Sigmoid colon (tissue), 7 donors: ENCODE data around the gene CGB8. TPM values are rescaled to one million over a fixed set of nuclear protein-coding genes. Genes with fewer than 3 reads are reported as not detected.

Experiments
- DNase-seq: peaks from one replicate; pipeline ENCODE4 v3.0.0-alpha.2; 2019
- H3K27ac ChIP-seq, 4 donors: fragments of 200-600 bp; sonication (generic); one replicate each; pipeline ENCODE4 v1.5.1; 2016 to 2019; ENCODE audit warnings: mild to moderate bottlenecking in 1 of 4
- H3K27me3 ChIP-seq, 3 donors: fragments of 200-600 bp; sonication (generic); one replicate each; pipeline ENCODE4 v1.5.1; 2019; ENCODE audit warnings: mild to moderate bottlenecking in 1 of 3
- H3K36me3 ChIP-seq, 4 donors: fragments of 200-600 bp; sonication (generic); one replicate each; pipeline ENCODE4 v1.5.1; 2016 to 2019
- H3K4me1 ChIP-seq, 4 donors: fragments of 200-600 bp; sonication (generic); one replicate each; pipeline ENCODE4 v1.5.1; 2017 to 2019
- H3K4me3 ChIP-seq, 4 donors: fragments of 200-600 bp; sonication (generic); one replicate each; pipeline ENCODE4 v1.5.1; 2017 to 2019; ENCODE audit warnings: mild to moderate bottlenecking in 2 of 4, moderate library complexity in 1 of 4
- H3K9me3 ChIP-seq, 4 donors: fragments of 200-600 bp in 3 of 4; sonication (generic) in 3 of 4; one replicate each; pipeline versions ENCODE4 v1.5.1 to v1.6.1; 2013 to 2019
- EP300 ChIP-seq, 4 donors: sonication (generic); formaldehyde crosslinking; IDR thresholded peaks; one replicate each; pipeline ENCODE4 v1.6.1; 2017; ENCODE audit warnings: antibody characterized with exemption in 4 of 4
- POLR2A ChIP-seq, 2 donors: fragments of 450-650 bp; IDR thresholded peaks; one replicate each; pipeline ENCODE4 v1.6.1; 2016; ENCODE audit warnings: antibody characterized with exemption in 2 of 2, mild to moderate bottlenecking in 2 of 2, moderate library complexity in 2 of 2
- POLR2AphosphoS5 ChIP-seq, 4 donors: sonication (generic); formaldehyde crosslinking; IDR thresholded peaks; one replicate each; pipeline ENCODE4 v1.6.1; 2017; ENCODE audit warnings: antibody characterized with exemption in 4 of 4
- WGBS, 2 donors: extraction: QIAGEN DNeasy Blood & Tissue Kit; methylation state at CpG; one replicate each; pipeline ENCODE4 v1.1.7; 2013; 5-methylcytosine and 5-hydroxymethylcytosine counted together
- intact Hi-C: fragments of 100-400 bp; cut with DNase I; formaldehyde crosslinking; loops from one replicate; pipeline ENCODE4 v1.15.1; 2023
- polyA plus RNA-seq, 3 donors: library from polyadenylated mRNA; stranded (reverse); fragments of 200-250 nt; gene quantifications; one replicate each; pipeline ENCODE4 v1.2.3, GENCODE V29; 2013
- total RNA-seq, 4 donors: library from RNA; depleted of rRNA; stranded (reverse); fragments of >200 nt; gene quantifications; one replicate each; pipeline ENCODE4 v1.1.0, GENCODE V29; 2016
- TF ChIP-seq, protein P1 (sequence below), 4 experiments: fragments of 450-650 bp in 3 of 4; fragments of 200-600 bp in 1 of 4; IDR thresholded peaks; one replicate each; pipeline ENCODE4 v1.5.1; 2016 to 2019; ENCODE audit warnings: antibody characterized with exemption in 4 of 4, mild to moderate bottlenecking in 3 of 4, moderate library complexity in 2 of 4
- donor health status: healthy with polysubstance abuse.
- donor health status: Bipolar disorder and iron deficiency.
- donor health status: healthy.

Gene CGB8
- total and polyA plus RNA-seq, 7 donors: not detected

DNA sequence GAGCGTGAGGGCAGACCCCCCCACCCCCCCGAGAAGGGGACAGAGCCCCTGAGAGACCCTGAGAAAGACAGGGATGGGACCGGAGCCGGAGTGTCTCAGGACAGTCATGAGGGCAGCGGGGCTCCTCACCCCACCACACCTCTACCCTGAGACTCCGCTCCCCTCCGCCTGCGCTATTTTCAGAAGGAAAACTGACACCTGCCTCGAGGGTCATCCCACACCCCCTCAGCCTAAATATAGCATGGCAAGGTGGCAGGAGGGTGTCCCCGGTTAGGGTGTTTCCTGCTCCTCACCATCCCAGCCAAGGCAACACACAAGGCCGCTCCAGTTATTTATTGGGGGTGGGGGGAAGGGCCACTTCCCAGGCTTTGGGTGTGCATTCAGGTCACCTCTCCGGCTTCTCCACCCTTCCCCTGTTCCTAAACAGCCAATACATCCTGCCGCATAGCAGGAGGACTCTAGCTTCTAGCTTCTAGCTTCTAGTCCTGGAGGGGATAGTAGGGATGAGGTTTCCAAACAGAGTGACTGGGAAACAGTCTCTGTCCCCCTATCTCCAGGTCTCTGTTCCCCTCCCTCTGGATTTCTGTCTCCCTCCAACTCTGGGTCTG lies 17.1 kb upstream of the CGB8 start:
- no peak overlapping the region for H3K27ac ChIP-seq
- H3K4me3 ChIP-seq: no peak overlapping the region
- intact Hi-C loops: no loop called here
- H3K9me3 ChIP-seq: no peaks in the 10 kb centered on the region
- peaks cover 0 to 10% (median 6%) of the 10 kb centered on the region in 4 donors for H3K4me1 ChIP-seq
- TF ChIP-seq, protein P1, sequence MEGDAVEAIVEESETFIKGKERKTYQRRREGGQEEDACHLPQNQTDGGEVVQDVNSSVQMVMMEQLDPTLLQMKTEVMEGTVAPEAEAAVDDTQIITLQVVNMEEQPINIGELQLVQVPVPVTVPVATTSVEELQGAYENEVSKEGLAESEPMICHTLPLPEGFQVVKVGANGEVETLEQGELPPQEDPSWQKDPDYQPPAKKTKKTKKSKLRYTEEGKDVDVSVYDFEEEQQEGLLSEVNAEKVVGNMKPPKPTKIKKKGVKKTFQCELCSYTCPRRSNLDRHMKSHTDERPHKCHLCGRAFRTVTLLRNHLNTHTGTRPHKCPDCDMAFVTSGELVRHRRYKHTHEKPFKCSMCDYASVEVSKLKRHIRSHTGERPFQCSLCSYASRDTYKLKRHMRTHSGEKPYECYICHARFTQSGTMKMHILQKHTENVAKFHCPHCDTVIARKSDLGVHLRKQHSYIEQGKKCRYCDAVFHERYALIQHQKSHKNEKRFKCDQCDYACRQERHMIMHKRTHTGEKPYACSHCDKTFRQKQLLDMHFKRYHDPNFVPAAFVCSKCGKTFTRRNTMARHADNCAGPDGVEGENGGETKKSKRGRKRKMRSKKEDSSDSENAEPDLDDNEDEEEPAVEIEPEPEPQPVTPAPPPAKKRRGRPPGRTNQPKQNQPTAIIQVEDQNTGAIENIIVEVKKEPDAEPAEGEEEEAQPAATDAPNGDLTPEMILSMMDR (IDR thresholded peaks at IDR 0.05): no peak
- TF ChIP-seq POLR2A (IDR thresholded peaks at IDR 0.05) (no peak), EP300 (IDR thresholded peaks at IDR 0.05) (no peak)
- 41 to 47% methylated on average over 13 of the region's 13 CpGs for WGBS, 2 donors
- no peaks in the 10 kb centered on the region for H3K36me3 ChIP-seq
- DNase-seq: no peak
- H3K27me3 ChIP-seq: peaks cover 7 to 97% (median 59%) of the 10 kb centered on the region in 3 donors

DNA sequence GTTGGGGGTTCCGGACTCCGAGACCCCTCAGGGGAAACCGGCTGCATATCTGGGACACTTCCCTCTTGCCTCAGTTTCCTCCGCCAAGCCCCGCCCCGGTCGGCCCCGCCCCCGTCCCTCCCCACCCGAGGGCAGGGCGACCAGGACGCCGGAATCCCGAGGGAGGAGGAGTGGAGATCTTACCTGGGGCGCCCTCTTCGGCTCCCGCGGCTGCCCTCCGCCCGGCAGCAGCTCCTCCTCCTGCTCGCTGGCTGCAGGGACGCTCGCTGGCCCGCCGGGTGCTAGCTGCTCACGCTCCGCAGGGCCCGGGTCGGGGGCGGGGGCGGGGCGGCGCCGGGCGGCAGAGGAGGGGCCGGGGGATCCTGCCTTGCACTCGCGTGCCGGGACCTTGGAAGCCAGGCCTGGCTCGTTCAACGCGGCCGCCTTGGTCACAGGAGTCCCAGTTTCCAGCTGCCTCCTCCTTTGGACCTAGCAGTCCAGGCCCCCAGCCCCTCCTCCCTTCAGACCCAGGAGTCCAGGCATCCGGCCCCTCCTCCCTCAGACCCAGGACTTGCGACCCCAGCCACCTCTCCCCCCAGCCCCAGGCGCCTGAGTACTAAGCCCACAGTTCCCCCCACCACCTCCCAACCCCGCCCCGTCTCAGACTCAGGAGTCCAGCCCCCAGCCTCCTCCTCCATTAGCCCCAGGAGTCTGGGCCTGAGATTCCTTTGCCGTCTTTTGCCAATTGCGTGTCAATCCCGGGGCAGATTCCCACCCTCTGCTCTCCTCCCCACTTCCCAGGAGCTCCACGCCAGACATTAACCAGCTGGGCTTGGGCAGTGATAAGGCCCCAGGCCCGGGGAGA lies 16.1 kb upstream of the CGB8 start, which contains the start of gene NTF4:
Gene NTF4, minus strand, starts transcription at position 51 of the 844 bp plus-strand sequence. CDS start 2,821 bp downstream, outside the sequence.
- DNase-seq: no peak
- H3K27ac ChIP-seq: no peak within 1 kb of the TSS
- no peaks in the 10 kb centered on the region for H3K36me3 ChIP-seq
- no peak for TF ChIP-seq POLR2A (IDR thresholded peaks at IDR 0.05)
- TF ChIP-seq, protein P1 (IDR thresholded peaks at IDR 0.05): no peak
- TF ChIP-seq EP300 (IDR thresholded peaks at IDR 0.05): no peak
- no peak for TF ChIP-seq POLR2AphosphoS5 (IDR thresholded peaks at IDR 0.05)
- peaks cover 0 to 10% (median 6%) of the 10 kb centered on the region in 4 donors for H3K4me1 ChIP-seq
- H3K27me3 ChIP-seq: peaks cover 7 to 88% (median 49%) of the 10 kb centered on the region in 3 donors
- H3K9me3 ChIP-seq: no peaks in the 10 kb centered on the region
- WGBS, 2 donors: 3 to 6% methylated on average over 53 of the region's 53 CpGs
- peak within 1 kb of the TSS in 2 of 4 donors; percentile 24 to 30 for H3K4me3 ChIP-seq
- intact Hi-C loops: no loop called here

DNA sequence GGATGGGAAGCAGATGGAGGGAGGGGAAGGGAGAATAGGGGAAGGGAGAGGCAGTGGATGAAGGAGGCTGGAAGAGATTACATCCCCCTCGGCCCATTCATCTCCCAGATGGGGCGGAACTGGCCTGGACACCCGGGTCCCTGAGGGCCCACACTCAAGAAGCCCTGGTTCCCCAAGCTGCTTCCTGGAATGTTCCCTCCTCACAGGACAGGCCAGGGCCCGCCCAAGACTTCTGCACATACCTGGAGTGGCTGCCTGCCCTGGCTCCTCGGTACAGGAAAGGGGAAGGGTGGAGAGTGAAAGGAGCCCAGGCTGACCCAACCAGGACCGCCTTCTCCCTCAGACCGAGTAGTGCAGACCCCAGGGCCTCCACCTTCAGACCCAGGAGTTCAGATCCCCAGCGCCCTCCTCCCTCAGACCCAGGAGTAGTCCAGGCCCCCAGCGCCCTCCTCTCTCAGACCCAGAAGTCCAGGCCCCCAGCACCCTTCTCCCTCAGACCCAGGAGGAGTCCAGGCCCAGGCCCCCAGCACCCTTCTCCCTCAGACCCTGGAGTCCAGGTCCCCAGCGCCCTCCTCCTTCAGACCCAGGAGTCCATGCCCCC lies 15.2 kb upstream of the CGB8 start:
- H3K4me1 ChIP-seq: peaks cover 0 to 10% (median 6%) of the 10 kb centered on the region in 4 donors
- intact Hi-C loops: no loop called here
- no peak for TF ChIP-seq POLR2A (IDR thresholded peaks at IDR 0.05)
- no peak for TF ChIP-seq POLR2AphosphoS5 (IDR thresholded peaks at IDR 0.05)
- TF ChIP-seq, protein P1 (IDR thresholded peaks at IDR 0.05): no peak
- no peak for TF ChIP-seq EP300 (IDR thresholded peaks at IDR 0.05)
- H3K36me3 ChIP-seq: no peaks in the 10 kb centered on the region
- H3K27ac ChIP-seq: no peak overlapping the region
- WGBS, 2 donors: 47 to 57% methylated on average over 10 of the region's 10 CpGs
- no peaks in the 10 kb centered on the region for H3K9me3 ChIP-seq
- H3K4me3 ChIP-seq: no peak overlapping the region
- peaks cover 8 to 84% (median 47%) of the 10 kb centered on the region in 3 donors for H3K27me3 ChIP-seq
- DNase-seq: no peak

DNA sequence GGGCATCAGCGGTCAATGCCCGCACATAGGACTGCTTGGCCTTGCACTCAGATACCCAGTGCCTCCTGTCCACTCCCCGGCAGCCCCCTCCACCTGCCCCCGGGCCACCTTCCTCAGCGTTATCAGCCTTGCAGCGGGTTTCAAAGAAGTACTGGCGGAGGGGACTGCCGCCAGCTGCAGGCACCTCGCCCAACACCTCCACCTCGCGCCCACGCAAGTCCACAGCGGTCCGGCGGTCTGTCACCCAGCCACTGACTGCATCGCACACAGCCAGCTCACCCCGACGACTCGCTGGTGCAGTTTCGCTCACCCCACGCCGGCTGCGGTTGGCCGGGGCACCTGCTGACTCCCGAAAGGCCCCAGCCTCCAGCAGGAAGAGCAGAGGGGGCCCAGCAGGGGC lies 12.5 kb upstream of the CGB8 start:
- Histone ChIP-seq H3K36me3 (no peaks in the 10 kb centered on the region), H3K9me3 (no peaks in the 10 kb centered on the region), H3K27ac (no peak overlapping the region), H3K4me3 (no peak overlapping the region), H3K27me3 (peaks cover 25 to 83% (median 54%) of the 10 kb centered on the region in 3 donors), H3K4me1 (peaks cover 0 to 26% (median 23%) of the 10 kb centered on the region in 4 donors)
- intact Hi-C loops: no loop called here
- TF ChIP-seq POLR2AphosphoS5 (IDR thresholded peaks at IDR 0.05) (no peak), EP300 (IDR thresholded peaks at IDR 0.05) (no peak), POLR2A (IDR thresholded peaks at IDR 0.05) (no peak)
- TF ChIP-seq, protein P1 (IDR thresholded peaks at IDR 0.05): no peak
- no peak for DNase-seq
- WGBS, 2 donors: 63 to 73% methylated on average over 25 of the region's 25 CpGs
